ENCODE data around the gene AMPD3.

The AMPD3 gene

GRCh38 chr11:10538924-10539323 is 83.9 kb downstream of the AMPD3 start:
- no peak for DNase-seq

DNA sequence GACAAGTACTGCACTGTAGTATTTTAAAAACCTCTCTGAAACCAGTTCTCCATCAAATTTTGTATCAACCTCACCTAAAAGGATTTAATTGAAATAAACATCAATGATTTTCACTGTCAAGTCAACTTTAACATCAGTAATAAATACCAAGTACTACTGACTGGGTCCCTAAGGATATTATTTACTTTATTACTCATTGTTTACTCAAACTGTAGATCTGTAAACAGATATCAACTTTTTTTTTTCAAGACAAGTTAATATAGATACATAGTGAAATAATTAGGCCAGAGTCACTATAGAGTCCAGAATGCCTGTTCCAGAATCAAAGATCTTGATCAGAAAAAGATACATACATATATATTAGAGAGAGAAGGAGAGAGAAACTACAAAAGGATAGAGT is 84.3 kb downstream of the AMPD3 start:
- DNase-seq: no peak

- no peak for DNase-seq
These were observed 85.5 kb downstream of the AMPD3 start for GRCh38 chr11:10540546-10540914.

DNA sequence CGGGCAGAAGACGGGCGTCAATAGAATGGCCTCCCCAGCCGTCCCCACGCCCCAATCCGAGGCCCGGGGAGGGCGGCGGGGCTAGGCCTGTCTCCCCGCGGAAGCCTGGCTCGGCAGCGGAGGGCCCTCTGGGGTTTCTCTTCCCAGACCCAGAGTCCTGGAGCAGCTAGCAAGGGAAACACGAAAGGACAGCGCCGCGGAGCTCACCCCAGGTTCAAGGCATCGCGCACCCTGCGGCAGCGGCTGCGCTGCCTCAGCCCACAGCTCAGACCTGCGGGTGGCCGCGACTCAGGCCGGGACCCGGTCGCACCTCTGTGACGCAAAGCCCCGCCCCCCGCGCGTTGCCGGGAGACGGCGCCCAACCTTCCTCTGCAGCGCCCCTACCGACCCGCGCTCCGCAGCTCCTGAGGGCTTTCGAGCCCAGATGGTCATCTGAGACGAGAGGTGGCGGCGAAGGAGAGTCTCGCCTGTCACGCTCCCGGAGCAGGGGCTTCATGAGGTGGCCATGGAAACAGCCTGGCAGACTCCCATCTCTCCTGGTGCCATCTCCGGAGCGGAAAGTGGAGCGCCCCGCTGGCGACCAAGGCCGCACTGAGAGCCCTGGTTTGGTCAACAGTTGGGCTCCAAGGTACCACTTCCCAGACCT is 86.0 kb downstream of the AMPD3 start, which contains the start of gene RNF141:
Gene RNF141, minus strand, starts transcription at position 273 of the 646 bp plus-strand sequence. CDS start 7,029 bp downstream, outside the sequence.
- DNase-seq: peak; percentile 98

DNA sequence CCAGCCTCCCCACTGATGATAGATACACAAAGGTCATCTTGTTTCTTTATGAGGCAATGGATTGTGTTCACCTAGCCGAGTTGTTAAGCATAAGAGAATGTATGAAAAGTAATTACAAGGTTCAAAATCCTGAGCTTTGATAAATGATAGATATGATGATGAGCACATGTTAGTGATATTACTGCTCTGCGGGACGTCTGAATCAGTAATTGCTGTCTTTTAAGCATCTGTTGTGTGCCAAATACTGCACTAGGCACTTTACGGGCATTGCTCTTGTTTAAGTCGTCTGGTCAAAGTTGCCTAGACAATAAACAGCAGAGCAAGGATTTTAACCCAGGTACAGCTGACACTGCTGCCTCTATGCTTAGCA is 86.5 kb downstream of the AMPD3 start:
- no peak for DNase-seq

GRCh38 chr11:10542776-10543175 is 87.7 kb downstream of the AMPD3 start:
- no peak for DNase-seq

DNA sequence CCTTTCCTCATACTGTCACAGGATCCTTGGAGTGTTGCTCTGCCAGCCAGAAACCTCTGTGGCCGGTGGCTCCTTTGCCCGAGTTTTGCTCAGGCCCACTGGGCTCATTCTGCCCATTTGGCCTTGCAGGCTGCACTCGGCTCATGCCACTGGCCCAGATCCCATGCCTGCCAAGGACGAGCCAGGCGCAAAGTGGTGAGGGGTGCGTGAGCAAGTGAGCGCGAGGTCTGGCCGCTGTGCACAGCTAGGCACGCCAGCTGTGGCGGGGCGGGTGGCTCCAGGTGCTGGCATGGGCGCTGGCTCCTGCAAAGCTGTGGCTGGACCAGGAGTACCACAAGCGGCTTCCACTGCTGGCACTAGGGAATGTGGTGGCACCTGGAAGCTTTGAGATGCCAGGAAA is 88.7 kb downstream of the AMPD3 start:
- no peak for DNase-seq

- no peak for DNase-seq
These were observed 89.7 kb downstream of the AMPD3 start for GRCh38 chr11:10544491-10545465.

GRCh38 chr11:10550503-10551289 is 95.6 kb downstream of the AMPD3 start:
- no peak for DNase-seq

DNA sequence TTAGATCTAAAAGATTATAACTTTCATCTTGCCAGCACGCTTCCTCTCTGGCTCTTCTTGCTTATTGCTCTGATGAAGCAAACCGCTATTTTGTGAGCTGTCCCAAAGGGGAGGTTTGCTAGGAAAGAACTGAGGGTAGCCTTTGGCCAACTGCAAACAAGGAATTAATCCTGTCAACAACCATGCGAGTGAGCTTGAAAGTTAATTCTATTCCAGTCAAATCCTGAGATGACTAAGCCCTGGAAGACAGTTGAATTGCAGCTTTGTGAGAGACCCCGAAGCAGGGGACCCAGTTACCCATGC is 96.2 kb downstream of the AMPD3 start:
- DNase-seq: no peak

- DNase-seq: no peak
These were observed 96.8 kb downstream of the AMPD3 start for GRCh38 chr11:10551845-10552352.

DNA sequence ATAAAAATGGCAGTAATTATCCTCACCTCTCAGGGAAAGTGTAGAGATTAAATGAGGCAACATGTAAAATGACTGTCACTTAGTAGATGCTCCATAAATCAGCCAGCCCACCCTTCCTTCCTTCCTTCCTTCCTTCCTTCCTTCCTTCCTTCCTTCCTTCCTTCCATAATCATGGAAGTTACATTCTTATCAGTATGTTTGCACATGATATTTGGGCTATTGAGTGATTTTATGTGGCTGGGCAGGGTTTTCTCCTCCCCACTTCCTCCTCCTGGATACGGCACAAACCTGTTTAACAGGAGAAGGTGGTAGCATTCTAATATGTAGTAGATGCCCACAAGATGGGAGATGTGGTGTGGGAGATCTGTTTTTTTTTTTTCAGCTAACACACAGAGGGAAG is 101.5 kb downstream of the AMPD3 start:
- no peak for DNase-seq

Data from right kidney (tissue), 1 donor.